SKM-1 (cell line): ENCODE measurements around the gene MLN.

Source experiments
- DNase-seq: peaks from one replicate; lab custom pipeline; 2025; ENCODE audit not compliant: unreplicated experiment; lab: John Stamatoyannopoulos, UW

Gene MLN

GRCh38 chr6:33756211-33756954 is 47.4 kb downstream of the MLN start:
- DNase-seq = no peak

- no peak for DNase-seq
Observed at GRCh38 chr6:33755070-33755869, 48.5 kb downstream of the MLN start.

- DNase-seq = no peak
Observed at GRCh38 chr6:33754222-33754621, 49.6 kb downstream of the MLN start.

DNA sequence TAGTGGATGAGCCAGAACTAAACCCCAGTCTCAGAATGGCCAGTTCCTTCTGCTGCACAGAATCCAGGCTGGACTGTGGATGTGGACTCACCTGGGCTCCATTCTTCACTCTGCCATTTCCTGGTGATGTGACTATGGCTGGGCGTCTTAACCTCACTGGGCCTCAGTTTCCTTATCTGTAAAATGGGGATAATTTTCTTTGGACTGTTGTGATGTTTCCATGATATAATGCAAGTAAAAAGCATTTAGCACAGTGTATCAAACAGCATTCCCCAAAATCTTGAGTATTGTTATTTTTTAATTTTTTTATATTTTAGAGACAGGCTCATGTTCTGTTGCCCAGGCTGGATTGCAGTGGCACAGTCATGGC is 51.2 kb downstream of the MLN start:
- no peak for DNase-seq

DNA sequence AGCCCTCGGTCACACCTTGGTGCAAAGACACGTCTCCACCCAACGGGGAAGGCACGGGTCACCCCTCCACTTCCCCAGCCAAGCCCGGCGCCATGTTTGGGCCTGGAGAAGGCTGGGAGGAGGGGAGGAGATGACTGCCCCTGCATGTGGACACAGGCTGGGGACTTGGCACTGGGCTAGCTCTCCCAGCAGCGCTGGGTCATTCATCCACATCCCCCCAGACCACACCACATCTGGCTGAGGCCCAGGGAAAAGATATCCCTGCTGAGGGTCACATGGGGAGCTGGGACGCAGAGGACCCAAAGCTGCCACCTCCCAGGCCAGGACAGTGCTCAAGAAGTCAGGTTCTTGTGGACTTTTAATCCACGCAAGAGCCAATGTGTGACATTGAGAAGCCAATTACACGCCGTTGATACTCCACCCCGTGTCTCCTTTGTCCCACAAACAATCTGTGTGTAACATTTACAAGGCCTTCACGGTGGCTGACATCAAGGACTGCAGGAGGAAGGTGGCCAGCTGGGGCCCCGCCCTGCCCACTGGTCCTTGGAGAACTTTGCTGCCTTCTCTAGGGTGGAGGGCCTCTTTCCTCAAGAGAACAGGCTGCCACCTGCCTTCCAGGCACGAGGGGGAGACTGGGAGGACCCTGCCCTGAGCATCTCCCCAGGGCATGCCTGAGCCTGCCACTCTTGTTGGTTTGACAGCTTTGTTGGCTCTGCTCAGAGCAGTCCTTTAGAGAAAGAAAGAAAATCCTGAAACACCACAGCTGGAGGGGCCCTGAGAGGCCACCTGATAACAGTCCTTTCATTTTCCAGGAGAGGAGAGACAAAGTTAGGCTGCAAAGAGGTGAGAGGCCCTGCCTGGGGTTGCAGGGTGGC is 51.8 kb downstream of the MLN start:
- DNase-seq = no peak

- no peak for DNase-seq
Observed at GRCh38 chr6:33750244-33750991, 53.4 kb downstream of the MLN start.

- DNase-seq = no peak
Observed at GRCh38 chr6:33749401-33749800, 54.4 kb downstream of the MLN start.

GRCh38 chr6:33748841-33749240 is 55.0 kb downstream of the MLN start:
- no peak for DNase-seq

GRCh38 chr6:33747823-33748222 is 56.0 kb downstream of the MLN start:
- no peak for DNase-seq

DNA sequence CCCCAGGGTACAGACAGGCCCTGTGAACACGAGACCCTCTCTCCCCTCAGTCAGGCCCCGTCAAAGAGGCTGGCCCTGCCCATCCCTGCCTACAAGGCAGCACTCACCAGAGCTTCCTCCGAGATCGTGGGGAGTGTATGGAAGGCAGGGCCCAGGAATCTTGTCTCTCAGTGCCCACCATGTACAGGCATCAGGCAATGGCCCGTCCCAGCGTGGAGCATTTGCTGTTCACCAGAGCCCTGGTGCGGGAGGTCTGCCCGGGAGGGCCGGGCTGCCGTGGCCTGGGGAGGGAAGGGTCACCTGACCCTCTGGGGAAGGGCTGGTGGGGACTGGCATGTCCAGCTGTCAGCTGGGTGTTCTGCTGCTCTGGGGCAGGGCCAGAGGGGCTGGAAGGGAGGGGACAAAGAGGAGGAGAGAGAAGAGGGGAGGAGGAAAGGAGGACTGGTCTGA is 57.1 kb downstream of the MLN start, which contains the start of gene IP6K3:
Gene IP6K3, minus strand, starts transcription at position 255 of the 450 bp plus-strand sequence. CDS start 11,429 bp downstream, outside the sequence.
- DNase-seq = no peak

GRCh38 chr6:33746036-33746600 is 57.7 kb downstream of the MLN start:
- no peak for DNase-seq

- DNase-seq = no peak
Observed at GRCh38 chr6:33745548-33745947, 58.3 kb downstream of the MLN start.

GRCh38 chr6:33744895-33745546 is 58.8 kb downstream of the MLN start:
- DNase-seq = no peak
